Posterior cingulate gyrus (tissue), 11 donors: ENCODE results near the gene PPM1J.
"Not testable (repeated sequence)": the region's sequence is repeated elsewhere in the genome, so short reads cannot be mapped to it uniquely, and the experiment has no call there.

Source experiments
- DNase-seq, 10 donors: peaks; one replicate each; pipeline versions ENCODE4 v3.0.0 to v3.0.0-alpha.2; 2020 to 2021; ENCODE audit warnings: mixed read lengths in 3 of 10
- intact Hi-C: fragments of 100-400 bp; cut with DNase I; formaldehyde crosslinking; loops from one replicate; pipeline ENCODE4 v1.15.1; 2023

Gene PPM1J, protein sequence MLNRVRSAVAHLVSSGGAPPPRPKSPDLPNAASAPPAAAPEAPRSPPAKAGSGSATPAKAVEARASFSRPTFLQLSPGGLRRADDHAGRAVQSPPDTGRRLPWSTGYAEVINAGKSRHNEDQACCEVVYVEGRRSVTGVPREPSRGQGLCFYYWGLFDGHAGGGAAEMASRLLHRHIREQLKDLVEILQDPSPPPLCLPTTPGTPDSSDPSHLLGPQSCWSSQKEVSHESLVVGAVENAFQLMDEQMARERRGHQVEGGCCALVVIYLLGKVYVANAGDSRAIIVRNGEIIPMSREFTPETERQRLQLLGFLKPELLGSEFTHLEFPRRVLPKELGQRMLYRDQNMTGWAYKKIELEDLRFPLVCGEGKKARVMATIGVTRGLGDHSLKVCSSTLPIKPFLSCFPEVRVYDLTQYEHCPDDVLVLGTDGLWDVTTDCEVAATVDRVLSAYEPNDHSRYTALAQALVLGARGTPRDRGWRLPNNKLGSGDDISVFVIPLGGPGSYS

GRCh38 chr1:112715264-112716053, at the start of gene PPM1J:
PPM1J (minus strand) TSS chr1:112715332; CDS start chr1:112715301, 31 bp downstream.
- DNase-seq = peak; percentile 66 to 97 (median 82)
- intact Hi-C loops = loop anchor here (1.0 to 10.0 kb wide), 4 partner anchors 89 to 329 kb away; no protein-coding TSS in a partner anchor

DNA sequence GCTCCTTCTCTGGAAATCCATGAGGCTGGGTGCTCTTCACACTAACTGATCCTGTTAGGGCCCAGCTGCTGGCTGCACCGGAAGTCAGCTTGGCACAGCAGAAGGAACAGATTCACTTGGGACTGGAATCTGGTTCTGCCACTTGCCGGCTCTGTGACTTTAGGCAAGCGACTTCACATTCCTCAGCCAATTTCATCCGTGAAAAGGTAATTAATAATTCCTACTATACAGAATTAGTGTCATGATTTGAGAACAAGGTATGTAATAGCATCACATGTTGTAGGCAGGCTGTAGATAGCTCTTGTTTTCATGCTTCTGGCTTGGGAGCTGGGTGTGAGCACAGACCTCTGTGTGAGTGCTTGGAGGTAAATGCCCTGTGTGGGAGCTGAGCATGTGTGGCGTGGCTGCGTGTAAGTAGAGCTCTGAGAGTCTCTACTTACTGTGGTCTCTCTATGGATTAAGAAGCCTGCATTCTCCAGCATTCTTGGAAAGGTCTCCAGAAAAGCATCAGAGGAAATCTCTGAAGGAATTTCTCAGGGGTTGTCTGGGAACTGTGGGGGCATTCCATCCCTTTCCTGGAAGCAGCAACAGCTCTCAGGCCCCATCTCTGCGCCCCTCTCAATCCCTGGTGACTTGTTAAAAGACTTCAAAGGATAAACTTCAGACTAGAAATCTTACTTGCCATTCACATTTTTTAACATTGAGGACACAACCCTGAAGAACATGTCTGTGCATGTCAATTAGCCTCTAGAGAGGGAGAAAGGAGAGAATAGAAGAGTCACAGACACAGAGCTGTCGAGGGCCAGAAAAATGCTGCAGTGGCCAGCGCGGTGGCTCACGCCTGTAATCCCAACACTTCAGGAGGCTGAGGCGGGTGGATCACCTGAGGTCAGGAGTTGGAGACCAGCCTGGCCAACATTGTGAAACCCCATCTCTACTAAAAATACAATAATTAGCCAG, 47.7 kb upstream of the PPM1J start:
- intact Hi-C loops = no loop called here
- DNase-seq = no peak

DNA sequence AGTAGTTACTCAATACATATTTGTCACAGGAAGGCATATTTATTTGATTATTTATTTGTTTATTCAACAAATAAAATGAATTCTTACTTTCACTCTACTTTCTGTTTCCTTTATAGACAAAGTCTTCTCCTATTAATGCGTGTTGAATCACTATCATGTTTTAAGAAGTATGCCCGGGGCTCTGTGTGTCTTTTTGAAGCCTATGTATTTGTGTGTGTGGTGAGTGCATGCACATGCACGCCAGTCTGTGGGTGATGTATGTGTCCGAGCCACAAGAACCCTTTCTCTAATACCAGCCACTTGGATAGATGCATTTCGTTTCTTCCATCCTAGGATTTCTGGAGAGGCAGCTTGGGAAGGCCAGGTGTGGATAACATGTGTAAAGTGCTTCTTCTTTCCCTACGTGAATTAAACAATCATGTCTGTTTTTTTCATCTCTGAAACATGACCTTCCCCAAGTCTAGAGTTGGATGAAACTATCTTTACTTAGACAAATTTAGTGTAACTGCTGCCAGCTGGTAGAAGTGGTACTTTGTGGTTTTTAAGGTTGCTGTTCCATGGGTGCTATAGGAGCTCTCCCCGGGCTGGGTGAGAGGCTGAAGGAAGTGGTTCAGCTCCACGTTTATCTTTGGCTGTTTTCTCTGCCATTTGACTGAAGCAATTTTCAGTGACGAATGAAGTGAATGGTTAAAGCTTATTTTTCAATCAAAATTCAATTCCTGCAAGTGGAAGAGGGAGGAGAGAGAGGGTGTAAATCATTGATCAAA, 46.8 kb upstream of the PPM1J start:
- intact Hi-C loops = no loop called here
- DNase-seq = no peak

DNA sequence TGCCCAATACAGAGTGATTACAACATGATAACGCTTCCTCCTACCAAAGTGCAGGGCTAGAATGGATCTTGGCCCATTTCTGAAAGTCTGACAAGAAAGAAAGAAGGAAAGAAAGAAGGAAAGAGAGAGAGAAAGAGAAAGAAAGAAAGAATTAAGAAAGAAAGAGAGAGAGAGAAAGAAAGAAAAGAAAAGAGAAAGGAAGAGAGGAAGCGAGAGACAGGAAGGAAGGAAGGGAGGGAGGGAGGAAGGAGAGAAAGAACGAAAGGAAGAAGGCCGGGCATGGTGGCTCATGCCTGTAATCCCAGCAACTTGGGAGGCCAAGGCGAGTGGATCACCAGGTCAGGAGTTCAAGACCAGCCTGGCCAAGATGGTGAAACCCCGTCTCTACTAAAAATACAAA, 44.1 kb upstream of the PPM1J start:
- DNase-seq = no peak
- intact Hi-C loops = no loop called here

DNA sequence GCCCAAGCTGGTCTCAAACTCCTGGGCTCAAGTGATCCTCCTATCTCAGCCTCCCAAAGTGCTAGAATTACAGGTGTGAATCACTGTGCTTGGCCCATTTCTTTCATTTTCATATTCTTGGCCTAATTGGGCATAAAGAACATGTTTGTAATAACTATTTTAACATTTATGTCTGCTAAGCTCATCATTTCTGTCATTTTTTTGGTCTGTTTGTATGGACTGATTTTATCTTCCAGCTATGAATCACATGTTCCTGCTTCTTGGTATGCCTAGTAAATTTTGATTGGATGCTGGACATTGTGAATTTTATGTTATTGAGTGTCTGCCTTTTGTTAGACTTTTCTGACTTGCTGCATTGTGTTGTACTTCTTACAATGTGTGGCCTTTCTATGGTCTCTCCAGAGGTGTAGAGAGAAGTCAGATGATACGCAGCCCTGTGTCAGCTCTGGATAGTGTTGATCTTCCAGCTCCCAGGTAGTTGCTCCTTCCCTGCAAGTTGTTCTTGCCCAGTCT, 39.0 kb upstream of the PPM1J start:
- intact Hi-C loops = no loop called here
- no peak for DNase-seq

GRCh38 chr1:112748396-112748795, 33.3 kb upstream of the PPM1J start:
- DNase-seq = no peak
- intact Hi-C loops = no loop called here

- intact Hi-C loops = loop anchor here (5.0 kb wide), 1 partner anchor 43 kb away; no protein-coding TSS in a partner anchor
- DNase-seq = peak in 1 of 10 donors; percentile 71
Measured at GRCh38 chr1:112744009-112744578, 29.0 kb upstream of the PPM1J start.

GRCh38 chr1:112743174-112744008, 28.3 kb upstream of the PPM1J start:
- DNase-seq = no peak
- intact Hi-C loops = loop anchor here (5.0 kb wide), 1 partner anchor 44 kb away; no protein-coding TSS in a partner anchor

DNA sequence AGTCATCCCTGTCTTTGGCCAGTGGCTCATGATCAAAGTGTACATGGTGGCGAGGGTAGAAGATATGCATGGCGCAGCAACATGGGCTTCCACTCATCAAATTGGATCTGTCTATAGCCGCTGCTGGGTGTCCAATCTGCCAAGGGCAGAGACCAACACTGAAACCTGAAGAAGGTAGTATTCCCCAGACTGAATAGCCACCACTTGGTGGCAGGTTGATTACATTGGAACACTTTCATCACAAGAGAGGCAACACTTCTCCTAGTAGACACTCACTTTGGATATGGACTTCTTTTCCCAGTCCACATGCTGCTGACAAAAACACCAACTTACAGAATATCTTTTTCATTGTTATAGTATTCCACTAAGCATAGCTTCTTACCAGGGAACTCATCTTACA, 22.4 kb upstream of the PPM1J start:
- intact Hi-C loops = no loop called here
- DNase-seq = no peak

- no peak for DNase-seq
- intact Hi-C loops = no loop called here
Measured at GRCh38 chr1:112735752-112736151, 20.6 kb upstream of the PPM1J start.

GRCh38 chr1:112731451-112731850, 16.3 kb upstream of the PPM1J start:
- intact Hi-C loops = no loop called here
- no peak for DNase-seq

GRCh38 chr1:112729909-112730308, 14.8 kb upstream of the PPM1J start:
- intact Hi-C loops = no loop called here

GRCh38 chr1:112729011-112729410, 13.9 kb upstream of the PPM1J start:
- DNase-seq, intact Hi-C loops: not testable (repeated sequence)

More at GRCh38 chr1:112729909-112730308, 14.8 kb upstream of the PPM1J start:
- DNase-seq = no peak

- DNase-seq, intact Hi-C loops: not testable (repeated sequence)
Measured at GRCh38 chr1:112728306-112728971, 13.3 kb upstream of the PPM1J start.

DNA sequence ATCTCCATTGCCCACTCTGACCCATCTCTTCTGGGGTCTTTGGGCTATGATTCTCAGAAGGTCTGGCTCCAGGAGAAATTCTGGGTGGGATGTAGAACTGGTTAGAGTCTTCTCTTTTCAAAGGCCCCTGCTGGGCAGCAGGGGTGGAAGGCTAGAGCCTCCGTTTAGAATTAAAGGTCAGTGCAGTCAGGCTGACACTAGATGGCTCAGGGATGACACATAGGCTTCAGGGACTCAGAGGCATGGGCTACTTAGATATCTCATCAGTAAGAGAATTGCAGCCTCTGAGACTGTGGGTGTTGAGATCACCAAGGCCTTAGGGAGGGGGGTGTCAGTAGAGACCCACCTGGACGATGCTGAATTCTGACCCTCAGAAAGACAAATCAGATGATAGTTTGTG, 12.6 kb upstream of the PPM1J start:
- DNase-seq = no peak
- intact Hi-C loops = no loop called here

DNA sequence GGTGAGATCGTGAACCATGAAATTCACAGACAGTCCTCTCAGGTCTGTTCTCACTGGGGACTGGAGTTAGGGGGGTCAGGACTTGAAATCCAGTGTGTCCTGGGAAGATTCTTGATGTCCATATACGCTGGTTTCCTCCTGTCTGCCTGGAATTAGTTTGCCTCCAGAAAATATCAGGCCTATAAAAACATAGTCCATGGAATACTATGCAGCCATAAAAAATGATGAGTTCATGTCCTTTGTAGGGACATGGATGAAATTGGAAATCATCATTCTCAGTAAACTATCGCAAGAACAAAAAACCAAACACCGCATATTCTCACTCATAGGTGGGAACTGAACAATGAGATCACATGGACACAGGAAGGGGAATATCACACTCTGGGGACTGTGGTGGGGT, 9.1 kb upstream of the PPM1J start:
- DNase-seq, intact Hi-C loops: not testable (repeated sequence)

- DNase-seq = peak in 1 of 10 donors; percentile 13
- intact Hi-C loops = no loop called here
Measured at GRCh38 chr1:112723511-112723839, 8.3 kb upstream of the PPM1J start.
